Fibroblast of the conjunctiva (primary cell): Measurements from ENCODE around the gene ATXN1.
"Not testable (repeated sequence)": the region's sequence is repeated elsewhere in the genome, so short reads cannot be mapped to it uniquely, and the experiment has no call there.

Experiments used
- DNase-seq: peaks from one replicate; pipeline ENCODE4 v3.0.0-alpha.2; 2010; ENCODE audit warnings: low read depth

Gene ATXN1

DNA sequence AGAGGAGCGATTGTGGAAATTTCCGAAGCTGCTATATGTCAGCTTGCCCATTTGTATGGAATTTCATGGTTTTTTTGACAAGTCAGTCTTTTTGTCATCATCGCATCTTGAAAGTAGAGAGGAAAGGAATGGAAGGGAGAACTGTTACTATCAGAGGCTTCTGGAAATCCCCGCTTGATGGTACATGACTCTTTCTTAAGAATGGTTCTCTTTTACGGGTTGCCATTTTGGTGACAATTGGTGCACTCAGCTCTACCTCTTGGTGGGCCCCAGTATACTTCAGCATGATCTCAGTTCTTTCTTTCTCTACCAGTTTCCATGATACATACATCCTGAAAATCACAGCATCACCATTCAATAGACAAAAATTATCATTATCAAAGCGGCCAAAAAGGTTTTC lies 146.0 kb downstream of the ATXN1 start:
- not testable (repeated sequence) for DNase-seq

DNA sequence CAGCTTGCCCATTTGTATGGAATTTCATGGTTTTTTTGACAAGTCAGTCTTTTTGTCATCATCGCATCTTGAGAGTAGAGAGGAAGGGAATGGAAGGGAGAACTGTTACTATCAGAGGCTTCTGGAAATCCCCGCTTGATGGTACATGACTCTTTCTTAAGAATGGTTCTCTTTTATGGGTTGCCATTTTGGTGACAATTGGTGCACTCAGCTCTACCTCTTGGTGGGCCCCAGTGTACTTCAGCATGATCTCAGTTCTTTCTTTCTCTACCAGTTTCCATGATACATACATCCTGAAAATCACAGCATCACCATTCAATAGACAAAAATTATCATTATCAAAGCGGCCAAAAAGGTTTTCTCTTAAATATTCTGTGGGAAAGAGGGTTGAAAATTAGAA lies 147.1 kb downstream of the ATXN1 start:
- DNase-seq = not testable (repeated sequence)

DNA sequence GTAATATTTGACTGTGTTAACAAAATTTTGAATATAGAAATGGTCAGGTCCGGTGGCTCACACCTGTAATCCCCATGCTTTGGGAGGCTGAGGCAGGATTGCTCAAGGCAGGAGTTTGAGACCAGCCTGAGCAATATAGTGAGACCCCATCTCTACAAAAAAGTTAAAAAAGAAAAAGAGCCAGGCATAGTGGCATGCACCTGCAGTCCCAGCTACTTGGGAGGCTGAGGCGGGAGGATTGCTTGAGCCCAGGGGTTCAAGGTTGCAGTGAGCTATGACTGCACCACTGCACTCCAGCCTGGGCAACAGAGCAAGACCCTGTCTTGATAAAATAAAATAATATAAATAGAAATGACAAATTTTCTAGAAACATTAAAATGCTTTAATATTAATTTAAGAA lies 147.8 kb downstream of the ATXN1 start:
- not testable (repeated sequence) for DNase-seq

DNA sequence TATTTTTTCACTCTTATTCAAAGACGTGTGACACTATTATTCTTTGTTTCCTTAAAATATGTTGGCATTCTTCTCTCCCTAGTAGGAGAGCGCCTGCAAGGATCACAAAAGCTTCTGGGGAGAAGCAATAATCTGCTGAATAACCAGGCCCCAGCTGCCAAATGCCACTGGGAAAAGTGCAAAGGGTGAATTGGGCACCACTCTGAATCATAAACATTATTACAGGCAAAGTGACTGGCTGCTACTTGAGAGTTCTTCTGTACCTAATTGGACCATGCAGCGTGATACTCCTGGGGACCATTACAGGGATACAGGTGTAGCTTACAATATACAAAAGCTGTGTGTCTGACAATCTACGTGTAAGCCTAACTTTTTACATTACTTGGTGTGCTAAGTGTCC lies 152.8 kb downstream of the ATXN1 start:
- no peak for DNase-seq

DNA sequence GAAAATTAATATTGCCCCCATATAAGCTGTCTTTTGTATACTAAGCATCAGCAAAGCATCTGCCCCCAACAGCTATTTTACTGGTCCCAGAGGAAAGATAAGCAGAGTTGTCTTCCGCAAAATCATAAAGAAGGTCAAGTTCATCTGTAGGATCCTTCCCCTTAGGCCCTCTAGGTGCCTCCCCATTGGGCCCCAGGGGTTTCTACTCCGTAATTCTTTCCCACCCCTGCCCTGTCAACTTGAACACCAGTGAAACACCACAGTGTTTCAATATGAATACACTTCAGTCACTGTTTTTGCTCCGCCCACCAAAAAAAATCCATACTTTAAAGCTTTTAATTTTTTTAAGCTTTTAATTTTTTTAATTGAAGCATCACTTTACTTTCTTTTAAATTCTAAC lies 159.2 kb downstream of the ATXN1 start:
- no peak for DNase-seq

DNA sequence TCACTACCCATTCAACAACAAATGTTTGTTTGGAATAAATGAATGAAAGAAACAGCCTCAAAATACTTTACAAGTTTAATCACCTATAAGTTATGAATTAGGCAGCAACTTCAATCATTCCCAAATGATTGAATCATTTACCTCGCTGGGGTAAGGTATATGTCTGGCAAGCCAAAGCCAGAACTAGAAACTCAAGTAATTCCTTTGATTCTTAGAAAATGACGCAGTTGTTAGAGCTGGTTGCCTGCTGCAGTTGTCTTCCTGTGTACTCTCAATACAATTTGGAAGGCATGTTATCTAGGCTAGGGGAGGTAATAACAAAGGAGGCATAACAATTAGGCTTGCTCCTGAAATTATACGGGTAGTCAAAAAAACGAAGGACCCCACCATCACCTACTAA lies 160.6 kb downstream of the ATXN1 start:
- DNase-seq = no peak

DNA sequence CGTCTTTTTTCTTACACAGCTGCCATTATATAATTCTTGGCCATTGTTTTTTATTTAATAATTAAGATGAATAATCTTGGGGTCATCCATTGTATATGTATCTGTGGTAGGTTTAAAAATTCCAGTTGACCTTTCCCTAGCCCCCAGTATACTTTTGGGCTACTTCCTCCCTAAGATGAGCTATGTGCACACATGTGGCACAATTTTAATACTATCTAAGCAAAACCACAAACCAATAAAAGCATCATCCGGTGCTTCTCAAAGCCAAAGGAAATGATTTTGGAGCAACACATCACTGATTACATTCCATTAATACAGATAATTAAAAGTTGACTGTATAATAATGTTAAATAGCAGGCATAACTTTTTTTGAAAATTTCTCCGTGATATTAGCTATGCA lies 161.2 kb downstream of the ATXN1 start:
- DNase-seq = no peak

DNA sequence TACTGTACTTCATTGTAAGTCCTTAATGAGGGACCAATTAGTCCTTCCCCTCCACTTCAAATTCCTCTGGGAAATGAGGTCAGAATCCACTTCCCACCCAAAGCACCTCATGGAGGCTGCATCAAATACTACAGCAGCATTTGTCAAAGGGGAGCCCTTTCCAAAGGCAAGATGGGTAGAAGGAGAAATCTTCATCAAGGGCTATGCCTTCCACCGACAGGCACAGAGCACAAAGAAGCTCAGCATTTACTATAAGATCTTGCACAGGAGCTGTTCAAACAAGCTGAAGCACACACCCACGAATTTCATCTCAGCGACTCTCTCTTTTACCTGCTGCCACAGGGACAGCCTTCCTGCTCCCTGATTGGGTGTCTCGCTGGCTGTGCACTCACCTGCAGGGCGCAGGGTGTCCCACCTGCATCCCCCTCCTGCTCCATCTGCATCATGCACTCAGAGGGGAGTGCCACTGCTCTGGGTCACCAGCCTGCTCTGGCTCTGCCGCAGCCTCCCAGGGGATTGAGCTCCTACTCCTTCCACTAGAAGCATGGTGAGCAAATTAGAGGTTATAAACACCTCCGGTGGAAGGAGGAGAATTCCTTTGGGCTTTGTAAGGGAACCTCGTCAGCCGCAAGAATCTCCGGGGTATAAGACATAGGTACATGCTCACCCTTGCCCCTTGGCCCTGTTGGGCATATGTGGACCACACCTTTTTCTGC lies 164.5 kb downstream of the ATXN1 start:
- no peak for DNase-seq

DNA sequence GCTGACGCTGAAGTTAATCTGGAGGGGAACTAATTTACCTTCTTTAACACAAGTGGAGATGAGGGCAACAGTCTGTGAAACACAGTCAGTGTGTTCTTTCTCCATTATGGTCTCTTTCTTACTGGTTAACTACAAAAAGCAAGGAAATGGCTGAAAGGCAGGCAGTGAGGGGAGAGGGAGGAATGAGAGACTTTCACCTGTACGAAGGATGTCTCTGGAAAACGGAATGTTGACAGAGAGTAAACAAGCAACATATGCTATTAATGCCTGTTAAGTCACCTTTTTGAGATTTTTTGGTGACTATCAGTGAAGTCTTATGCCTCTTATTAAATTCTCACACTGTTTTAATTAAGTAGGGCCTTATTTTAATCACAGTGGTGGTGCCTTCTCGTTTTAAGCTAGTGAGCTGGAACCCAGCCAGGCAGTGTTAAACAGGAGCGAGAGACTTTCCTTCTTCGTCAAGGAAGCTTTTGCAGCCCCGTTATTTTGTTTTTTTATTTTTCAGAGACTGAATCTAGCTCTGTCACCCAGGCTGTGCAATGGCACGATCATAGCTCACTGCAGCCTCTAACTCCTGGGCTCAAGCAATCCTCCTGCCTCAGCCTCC lies 165.6 kb downstream of the ATXN1 start:
- no peak for DNase-seq

DNA sequence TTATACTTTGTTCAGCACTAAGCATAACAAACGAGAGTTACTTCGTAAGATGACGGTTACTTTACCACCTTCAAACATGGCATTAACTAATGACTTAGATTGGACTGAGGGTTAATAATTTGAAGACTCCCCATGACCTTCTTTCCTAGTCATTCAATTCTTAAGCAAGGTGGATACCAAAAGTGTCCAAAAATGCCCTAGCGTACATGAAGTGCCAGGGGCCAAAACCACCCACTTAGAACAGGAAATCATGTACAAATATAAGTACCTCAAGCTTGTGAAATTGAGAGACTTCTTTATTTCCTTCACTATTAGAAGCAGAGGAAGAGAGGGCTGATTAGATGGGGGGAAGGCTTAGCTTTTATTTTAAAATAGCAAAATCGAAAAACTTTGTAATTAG lies 166.4 kb downstream of the ATXN1 start:
- no peak for DNase-seq

DNA sequence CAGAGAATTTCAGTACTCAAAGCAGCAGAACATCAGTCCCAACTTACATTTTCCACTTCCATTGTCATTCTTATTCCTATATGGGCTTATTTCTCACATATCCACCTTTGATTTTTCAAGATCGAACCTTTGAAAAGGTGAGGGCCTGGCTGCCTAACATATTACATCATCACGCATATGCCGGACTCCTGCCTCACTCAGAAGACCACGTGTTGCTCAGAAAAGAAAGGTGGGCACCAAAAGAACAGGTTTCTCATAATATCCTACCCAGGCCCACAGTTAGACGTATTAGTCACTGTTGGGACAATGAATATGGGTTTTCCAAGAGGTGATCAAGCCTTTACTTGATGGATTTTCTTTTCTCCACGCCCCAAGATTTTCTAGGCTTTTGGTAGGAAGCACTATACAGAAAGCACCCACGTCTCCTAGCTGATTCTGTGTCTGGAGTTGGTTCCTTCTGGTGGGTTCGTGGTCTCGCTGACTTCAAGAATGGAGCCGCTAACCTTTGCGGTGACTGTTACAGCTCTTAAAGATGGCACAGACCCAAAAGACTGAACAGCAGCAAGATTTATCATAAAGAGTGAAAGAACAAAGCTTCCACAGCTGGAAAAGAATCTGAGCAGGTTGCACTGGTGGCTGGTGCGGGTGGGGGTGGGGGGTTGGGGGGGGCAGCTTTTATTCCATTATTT lies 168.9 kb downstream of the ATXN1 start:
- DNase-seq = no peak

DNA sequence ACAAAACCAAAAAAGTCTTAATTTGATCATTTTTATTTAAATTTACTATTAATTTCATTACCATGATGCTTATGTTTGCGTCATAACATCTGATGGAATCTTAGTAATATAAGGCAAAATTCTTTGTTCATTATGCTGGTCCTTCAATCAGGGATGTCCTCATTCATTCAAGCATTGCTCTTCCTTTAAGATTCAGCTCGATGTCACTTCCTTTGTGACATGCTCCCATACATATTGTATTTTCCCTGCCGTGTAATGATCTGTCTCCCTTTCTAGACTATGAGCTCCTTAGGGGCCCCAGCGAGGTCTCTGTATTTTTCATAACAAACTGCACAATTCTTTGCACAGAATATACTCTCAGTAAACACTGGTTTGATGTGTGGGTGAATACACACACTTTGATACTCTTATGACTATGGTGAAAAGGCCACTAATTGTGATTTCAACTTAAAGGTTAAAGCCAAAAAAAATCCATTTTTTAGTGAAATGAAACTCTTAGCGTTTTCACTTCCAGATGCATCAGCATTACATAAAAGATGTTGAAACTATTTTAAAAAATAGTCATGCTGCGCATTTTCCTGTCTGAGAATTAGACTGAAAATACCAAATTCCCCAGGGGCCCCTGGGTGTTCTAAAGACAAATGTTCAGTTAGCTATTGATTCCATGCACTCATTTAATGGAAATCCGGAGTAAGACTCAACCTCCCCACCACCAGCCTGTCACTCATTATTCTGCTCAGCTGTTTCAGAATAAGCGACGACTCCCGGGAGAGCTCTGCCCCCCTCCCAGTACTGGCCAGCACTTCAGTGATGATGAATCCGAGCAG lies 169.7 kb downstream of the ATXN1 start:
- DNase-seq = no peak

DNA sequence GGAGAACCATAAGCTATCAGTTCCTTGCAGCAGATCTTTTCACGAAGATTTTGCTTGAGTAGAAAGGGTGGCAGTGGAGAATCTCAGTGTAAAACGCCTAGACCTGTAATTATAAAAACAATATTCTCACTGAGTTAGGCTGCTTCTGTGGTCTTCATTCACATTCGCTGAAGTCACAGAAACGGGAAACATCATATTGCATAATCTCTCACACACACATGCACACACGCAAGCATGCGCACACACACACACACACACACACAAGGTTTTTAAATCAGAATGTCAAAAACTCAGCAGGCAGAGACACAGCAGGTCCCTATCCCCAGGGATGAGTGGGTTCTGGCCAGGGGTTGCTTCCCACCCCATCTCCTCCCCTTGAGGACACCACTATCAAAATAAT lies 175.5 kb downstream of the ATXN1 start:
- DNase-seq = no peak

DNA sequence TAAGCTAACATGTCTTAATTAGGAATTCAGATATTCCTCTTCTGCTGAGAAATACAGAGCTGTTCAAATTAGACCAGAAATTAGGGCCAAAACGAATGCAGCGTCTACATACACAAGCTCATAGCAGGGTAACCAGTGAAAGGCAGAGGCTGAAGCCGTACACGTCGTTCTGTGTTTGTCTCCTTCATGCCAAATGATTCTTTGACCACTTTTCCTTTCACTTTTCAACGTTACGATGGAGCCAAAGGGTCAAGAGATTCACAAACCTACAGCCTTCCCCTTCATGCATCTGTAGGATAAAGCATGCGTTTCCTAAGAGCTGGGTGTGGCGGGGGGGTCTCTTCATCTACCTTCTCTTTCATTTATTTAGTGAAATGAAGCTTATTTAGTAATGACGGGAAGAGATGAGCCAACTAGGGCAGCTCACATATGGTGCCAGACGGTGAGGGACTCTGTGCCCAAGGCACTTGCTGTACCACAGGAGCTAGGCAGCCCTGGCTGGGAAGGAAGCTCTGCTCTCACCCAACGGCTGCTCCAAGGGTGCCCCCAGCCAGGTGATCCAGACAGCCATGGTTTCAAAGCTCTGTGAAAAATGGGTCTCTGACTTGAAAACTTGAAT lies 178.0 kb downstream of the ATXN1 start:
- no peak for DNase-seq

DNA sequence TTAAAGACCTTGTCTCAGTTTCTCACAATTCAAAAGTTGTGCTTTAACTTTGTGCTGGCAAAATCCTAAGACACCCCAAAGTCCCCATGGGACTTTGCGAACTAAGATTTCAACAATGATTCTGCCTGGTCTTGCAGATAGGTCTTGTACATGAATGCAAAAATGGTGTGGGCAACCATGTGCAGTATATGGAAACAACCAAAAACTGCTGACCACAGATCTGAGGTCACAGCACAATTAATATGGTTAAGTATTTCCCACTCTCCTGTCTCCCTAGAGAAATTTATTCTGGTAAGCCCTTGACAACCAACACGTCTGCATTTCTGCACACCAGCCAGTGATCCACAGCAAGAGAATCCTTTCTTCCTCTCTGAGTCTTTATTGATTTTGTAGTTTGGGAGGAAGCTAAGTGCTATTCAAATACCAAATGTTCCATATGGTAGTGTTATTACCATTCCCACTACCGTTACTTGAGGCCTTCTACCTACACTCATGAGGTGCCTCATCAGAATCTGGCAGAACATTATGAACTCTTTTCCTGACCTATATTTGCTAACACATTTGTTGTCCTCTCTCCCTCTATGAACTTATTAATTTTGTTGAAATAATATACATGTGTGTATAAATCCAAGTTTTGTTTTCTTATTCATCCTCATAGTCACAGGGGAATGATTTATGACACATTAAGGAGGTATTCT lies 178.7 kb downstream of the ATXN1 start:
- DNase-seq = no peak

DNA sequence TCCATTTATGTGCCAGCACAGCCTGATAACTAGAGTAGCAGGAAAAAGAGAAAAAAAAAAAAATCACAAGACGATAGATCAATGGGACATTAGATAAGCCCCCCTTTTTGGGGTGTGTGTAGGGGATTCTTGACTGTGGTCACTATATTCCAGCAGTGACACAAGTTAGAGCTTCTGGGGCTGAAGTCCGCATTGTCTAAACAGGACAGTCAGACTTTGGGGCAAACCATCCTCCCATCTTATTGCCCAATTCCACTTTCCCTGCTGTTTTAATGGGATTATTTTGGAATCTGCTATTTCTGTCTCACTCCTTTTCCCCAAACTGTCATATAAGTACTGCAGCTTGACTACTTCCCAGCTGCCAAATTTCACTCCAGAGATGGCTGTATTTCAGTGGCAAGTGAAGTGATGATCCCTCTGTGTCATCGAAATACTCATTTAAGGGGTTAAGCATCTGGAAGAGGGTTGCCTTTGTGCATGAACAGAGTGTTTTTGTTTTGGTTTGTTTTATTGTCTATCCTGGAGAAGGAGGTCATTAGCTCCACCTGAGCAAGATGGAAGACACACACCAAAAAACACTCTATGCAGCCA lies 182.5 kb downstream of the ATXN1 start:
- DNase-seq = no peak

DNA sequence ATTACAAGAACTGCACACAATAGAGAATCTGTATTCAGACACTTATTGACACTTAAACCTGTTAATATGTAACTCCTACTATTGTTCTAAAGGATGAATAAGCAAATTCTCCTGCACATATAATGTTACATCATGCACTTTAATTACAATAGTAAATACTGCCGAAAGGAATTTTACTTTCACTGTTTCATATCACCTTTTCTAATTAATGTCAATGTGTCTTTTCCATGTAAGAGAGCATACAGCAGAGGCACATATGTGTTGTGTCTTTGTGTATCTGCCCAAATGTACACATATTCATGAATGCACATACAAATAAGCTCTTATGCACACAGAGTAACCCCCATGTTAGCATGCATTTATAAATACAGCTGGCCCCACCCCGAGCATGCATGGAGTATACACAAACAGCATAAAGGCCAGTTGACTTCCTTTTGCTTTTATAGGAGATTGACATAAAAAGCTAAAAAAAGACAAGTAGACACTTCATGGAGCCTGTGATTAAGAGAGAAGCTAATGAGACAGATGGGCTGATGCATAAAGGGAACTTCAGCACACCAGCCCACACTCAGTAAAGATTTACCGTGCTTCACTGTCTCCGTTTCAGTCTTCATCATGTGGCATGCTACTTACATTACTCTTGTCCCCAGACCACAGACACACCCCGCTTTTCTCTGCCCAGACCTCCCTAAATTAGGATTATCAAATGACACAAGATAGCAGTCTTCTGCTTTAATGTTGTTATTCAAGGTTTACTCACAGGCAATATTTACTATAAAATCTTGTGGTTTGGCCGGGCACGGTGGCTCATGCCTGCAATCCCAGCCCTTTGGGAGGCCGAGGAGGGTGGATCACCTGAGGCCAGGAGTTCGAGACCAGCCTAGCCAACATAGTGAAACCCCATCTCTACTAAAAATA lies 184.6 kb downstream of the ATXN1 start:
- DNase-seq = no peak

DNA sequence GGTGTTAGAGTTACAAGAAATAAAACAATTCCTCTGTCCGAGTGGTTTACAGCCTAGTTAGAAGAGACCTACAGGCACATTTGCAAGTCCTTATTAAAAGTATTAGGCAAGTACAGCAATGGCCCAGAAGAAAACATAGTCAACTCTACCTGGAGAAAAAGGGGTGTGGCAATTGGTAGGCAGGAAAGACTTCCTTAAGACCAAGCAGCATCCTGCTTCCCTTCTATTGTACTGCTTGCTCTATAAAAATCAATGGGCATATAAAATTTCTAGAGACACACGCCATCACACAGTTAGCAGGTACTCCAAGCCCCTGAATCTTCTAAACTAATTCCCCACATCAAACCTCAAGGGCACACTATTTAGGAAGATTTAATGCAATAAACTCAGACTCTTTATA lies 185.6 kb downstream of the ATXN1 start:
- DNase-seq = no peak

DNA sequence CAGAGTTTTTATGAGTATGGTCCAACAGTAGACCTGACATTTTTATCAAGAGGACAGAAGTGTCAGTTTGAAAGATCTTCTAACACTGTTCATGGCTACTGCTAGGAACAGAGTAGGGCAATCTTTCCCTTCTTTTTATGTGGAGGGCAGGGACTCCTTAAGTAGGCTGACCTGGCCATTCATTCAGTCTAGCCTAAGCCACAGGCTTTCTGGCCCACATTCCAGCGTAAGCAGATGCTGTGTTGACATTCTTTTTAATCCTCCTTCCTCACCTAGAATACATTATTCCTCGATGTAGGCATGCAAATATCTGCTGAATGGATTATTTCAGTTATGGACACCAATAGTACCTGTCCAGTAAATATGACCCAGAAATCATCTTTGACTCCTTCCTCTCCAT lies 188.3 kb downstream of the ATXN1 start:
- no peak for DNase-seq

DNA sequence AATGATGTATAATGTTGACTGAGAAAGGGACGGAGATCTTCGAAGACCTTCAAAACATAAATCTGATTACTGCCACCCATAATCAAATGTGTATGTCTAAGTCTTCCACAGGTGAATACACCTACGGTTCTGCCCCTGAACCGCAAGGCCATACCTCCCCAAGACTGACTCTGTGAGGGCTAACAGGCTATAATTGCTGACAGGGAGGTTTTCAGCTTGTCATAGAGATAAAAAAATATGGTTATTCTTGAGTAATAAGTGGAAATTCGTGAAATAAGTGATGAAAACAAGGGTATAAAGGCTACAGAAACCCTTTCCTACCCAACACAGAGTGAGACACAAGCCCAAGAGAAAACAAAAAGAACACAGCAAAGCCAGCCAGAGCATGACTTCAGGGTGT lies 188.9 kb downstream of the ATXN1 start:
- DNase-seq = no peak
